Osteoblast (primary cell): ENCODE data around the gene MRPL23. TPM values are rescaled to one million over a fixed set of nuclear protein-coding genes. Genes with fewer than 3 reads are reported as not detected.

Experiments used
- DNase-seq: peaks from one replicate; pipeline ENCODE4 v3.0.0; 2011; ENCODE audit warnings: low spot score, mixed read lengths; ENCODE audit not compliant: insufficient read length; ENCODE audit errors: missing footprints
- H2AFZ ChIP-seq: 2 replicates; pipeline ENCODE4 v1.6.0; 2011; ENCODE audit warnings: mild to moderate bottlenecking, low read length
- H3K27ac ChIP-seq: 2 replicates; pipeline ENCODE4 v1.5.1; 2011; ENCODE audit warnings: mild to moderate bottlenecking, low read depth, low read length, moderate library complexity
- H3K27me3 ChIP-seq: 2 replicates; pipeline ENCODE4 v1.6.0; 2012; ENCODE audit warnings: mild to moderate bottlenecking, control low read depth, inconsistent platforms, low read length, moderate library complexity; ENCODE audit not compliant: insufficient read depth
- H3K36me3 ChIP-seq: 2 replicates; pipeline ENCODE4 v1.5.1; 2011; ENCODE audit warnings: mild to moderate bottlenecking, low read length, control low read depth, moderate library complexity; ENCODE audit not compliant: insufficient read depth
- H3K4me1 ChIP-seq: 2 replicates; pipeline ENCODE4 v1.5.1; 2011; ENCODE audit warnings: mild to moderate bottlenecking, low read length, control low read depth, moderate library complexity; ENCODE audit not compliant: insufficient read depth
- H3K4me2 ChIP-seq: 2 replicates; pipeline ENCODE4 v1.6.0; 2011; ENCODE audit warnings: mild to moderate bottlenecking, low read length; ENCODE audit not compliant: insufficient read depth
- H3K4me3 ChIP-seq: fragments of 200-600 bp; sonication (generic); 3 replicates; pipeline ENCODE4 v1.5.1; 2012; ENCODE audit warnings: mild to moderate bottlenecking, low read length, inconsistent platforms; ENCODE audit not compliant: insufficient read depth
- H3K79me2 ChIP-seq: 2 replicates; pipeline ENCODE4 v1.6.0; 2012; ENCODE audit warnings: mild to moderate bottlenecking, low read length, control low read depth, inconsistent platforms; ENCODE audit not compliant: insufficient read depth
- H3K9me3 ChIP-seq: 2 replicates; pipeline ENCODE4 v1.5.1; 2011; ENCODE audit warnings: low read depth, low read length, control low read depth
- H4K20me1 ChIP-seq: 2 replicates; pipeline ENCODE4 v1.6.0; 2012; ENCODE audit warnings: mild to moderate bottlenecking, low read length, control low read depth; ENCODE audit not compliant: insufficient read depth
- CTCF ChIP-seq: IDR thresholded peaks from 2 replicates; pipeline ENCODE4 v1.5.1; 2011; ENCODE audit warnings: mild to moderate bottlenecking, low read depth, low read length, moderate library complexity; ENCODE audit errors: extremely low read depth
- total RNA-seq: library from RNA; depleted of rRNA; stranded (reverse); fragments of >200 nt; gene quantifications from 2 replicates; pipeline ENCODE4 v1.2.3, GENCODE V29; 2012

Gene MRPL23
- total RNA-seq, 1 donor = 94.5 TPM

GRCh38 chr11:1998290-1998689 lies 51.2 kb downstream of the MRPL23 start:
- H3K27me3 ChIP-seq = no peaks in the 10 kb centered on the region
- no peaks in the 10 kb centered on the region for H3K4me1 ChIP-seq
- H2AFZ ChIP-seq = no peak overlapping the region
- H3K36me3 ChIP-seq = no peaks in the 10 kb centered on the region
- DNase-seq = no peak
- H3K79me2 ChIP-seq = no peaks in the 10 kb centered on the region
- H3K27ac ChIP-seq = no peak overlapping the region
- H3K4me2 ChIP-seq = no peak overlapping the region
- TF ChIP-seq CTCF = no peak
- H3K4me3 ChIP-seq = no peak overlapping the region
- no peaks in the 10 kb centered on the region for H4K20me1 ChIP-seq
- no peaks in the 10 kb centered on the region for H3K9me3 ChIP-seq

GRCh38 chr11:1998861-1999260 lies 51.7 kb downstream of the MRPL23 start:
- no peak for TF ChIP-seq CTCF
- H3K4me1 ChIP-seq = no peaks in the 10 kb centered on the region
- H3K4me2 ChIP-seq = no peak overlapping the region
- H4K20me1 ChIP-seq = no peaks in the 10 kb centered on the region
- no peak for DNase-seq
- no peak overlapping the region for H2AFZ ChIP-seq
- H3K9me3 ChIP-seq = no peaks in the 10 kb centered on the region
- H3K36me3 ChIP-seq = no peaks in the 10 kb centered on the region
- H3K27ac ChIP-seq = no peak overlapping the region
- no peaks in the 10 kb centered on the region for H3K27me3 ChIP-seq
- no peaks in the 10 kb centered on the region for H3K79me2 ChIP-seq
- no peak overlapping the region for H3K4me3 ChIP-seq

GRCh38 chr11:2002042-2002776 lies 55.1 kb downstream of the MRPL23 start:
- Histone ChIP-seq H3K27ac (no peak overlapping the region), H3K9me3 (no peaks in the 10 kb centered on the region), H2AFZ (no peak overlapping the region), H3K79me2 (no peaks in the 10 kb centered on the region), H4K20me1 (no peaks in the 10 kb centered on the region), H3K27me3 (no peaks in the 10 kb centered on the region), H3K4me3 (no peak overlapping the region), H3K4me1 (no peaks in the 10 kb centered on the region), H3K36me3 (no peaks in the 10 kb centered on the region), H3K4me2 (no peak overlapping the region)
- no peak for TF ChIP-seq CTCF
- DNase-seq = no peak

- TF ChIP-seq CTCF = no peak
- H3K36me3 ChIP-seq = no peaks in the 10 kb centered on the region
- H3K79me2 ChIP-seq = no peaks in the 10 kb centered on the region
- no peak overlapping the region for H3K4me2 ChIP-seq
- H3K27me3 ChIP-seq = no peaks in the 10 kb centered on the region
- no peaks in the 10 kb centered on the region for H4K20me1 ChIP-seq
- H3K4me3 ChIP-seq = no peak overlapping the region
- no peak for DNase-seq
- H3K4me1 ChIP-seq = no peaks in the 10 kb centered on the region
- H3K27ac ChIP-seq = no peak overlapping the region
- H2AFZ ChIP-seq = no peak overlapping the region
- no peaks in the 10 kb centered on the region for H3K9me3 ChIP-seq
Observed at GRCh38 chr11:2002807-2003206, 55.7 kb downstream of the MRPL23 start.
